Adrenal gland (tissue), 5 donors: ENCODE data around the gene PTX3.

Experiments used
- POLR2A ChIP-seq, 2 donors: fragments of 450-650 bp; IDR thresholded peaks; one replicate each; pipeline ENCODE4 v1.6.1; 2017; ENCODE audit warnings: antibody characterized with exemption in 2 of 2, mild to moderate bottlenecking in 2 of 2, moderate library complexity in 1 of 2
- TF ChIP-seq, protein P1 (sequence below), 6 experiments: fragments of 450-650 bp in 4 of 6; fragments of 200-600 bp in 2 of 6; sonication (generic) in 1 of 6; IDR thresholded peaks; 1 replicate in 5 of 6; 2 replicates in 1 of 6; pipeline versions ENCODE4 v1.5.1 to v1.8.0; 2016 to 2021; ENCODE audit warnings: antibody characterized with exemption in 6 of 6, mild to moderate bottlenecking in 2 of 6, moderate library complexity in 1 of 6
- donor health status: DM: no; HTN: no; CAD: no.

DNA sequence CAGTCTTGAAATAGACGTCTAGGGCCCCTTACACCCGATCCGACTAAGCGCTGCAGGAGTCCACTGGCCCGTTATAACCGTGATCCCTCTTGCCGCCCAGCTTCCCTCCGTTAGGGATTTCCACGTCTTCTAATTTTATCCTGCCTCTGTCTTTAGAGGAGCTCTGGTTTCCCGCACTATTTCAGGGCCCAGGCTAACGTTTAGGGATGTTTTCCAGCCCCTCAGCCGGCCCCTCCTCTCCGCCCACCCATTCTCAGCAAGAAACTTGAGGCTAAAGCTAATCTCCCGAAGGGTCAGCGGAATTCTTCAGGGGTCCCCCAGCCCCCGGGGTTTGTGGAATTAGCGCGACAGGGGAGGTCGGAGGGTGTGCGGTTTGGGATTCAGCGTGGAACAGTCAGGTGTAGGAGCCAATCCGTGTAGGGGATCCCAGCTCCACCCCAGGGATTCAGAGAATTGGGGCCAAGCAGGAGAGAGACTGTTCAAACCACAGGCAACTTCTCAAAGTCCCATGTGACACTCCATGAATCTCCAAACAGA is 1.6 kb downstream of the PTX3 start:
- TF ChIP-seq, protein P1, sequence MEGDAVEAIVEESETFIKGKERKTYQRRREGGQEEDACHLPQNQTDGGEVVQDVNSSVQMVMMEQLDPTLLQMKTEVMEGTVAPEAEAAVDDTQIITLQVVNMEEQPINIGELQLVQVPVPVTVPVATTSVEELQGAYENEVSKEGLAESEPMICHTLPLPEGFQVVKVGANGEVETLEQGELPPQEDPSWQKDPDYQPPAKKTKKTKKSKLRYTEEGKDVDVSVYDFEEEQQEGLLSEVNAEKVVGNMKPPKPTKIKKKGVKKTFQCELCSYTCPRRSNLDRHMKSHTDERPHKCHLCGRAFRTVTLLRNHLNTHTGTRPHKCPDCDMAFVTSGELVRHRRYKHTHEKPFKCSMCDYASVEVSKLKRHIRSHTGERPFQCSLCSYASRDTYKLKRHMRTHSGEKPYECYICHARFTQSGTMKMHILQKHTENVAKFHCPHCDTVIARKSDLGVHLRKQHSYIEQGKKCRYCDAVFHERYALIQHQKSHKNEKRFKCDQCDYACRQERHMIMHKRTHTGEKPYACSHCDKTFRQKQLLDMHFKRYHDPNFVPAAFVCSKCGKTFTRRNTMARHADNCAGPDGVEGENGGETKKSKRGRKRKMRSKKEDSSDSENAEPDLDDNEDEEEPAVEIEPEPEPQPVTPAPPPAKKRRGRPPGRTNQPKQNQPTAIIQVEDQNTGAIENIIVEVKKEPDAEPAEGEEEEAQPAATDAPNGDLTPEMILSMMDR (IDR thresholded peaks at IDR 0.05) = no peak
- TF ChIP-seq POLR2A (IDR thresholded peaks at IDR 0.05) = no peak
